Stimulated activated CD4-positive, alpha-beta T cell treated with anti-CD3 and anti-CD28 coated beads, Interleukin-4, amount 100 ng/mL, for 1 hour (primary cell): Measurements from ENCODE around the gene GRAP.
A peak's percentile ranks its signal among the peaks of the same experiment; 100 is the strongest.
"Not testable (repeated sequence)": the region's sequence is repeated elsewhere in the genome, so short reads cannot be mapped to it uniquely, and the experiment has no call there.

ENCODE experiments used
- DNase-seq: peaks from one replicate; pipeline ENCODE4 v3.0.0-alpha.2; 2020

GRAP gene

GRCh38 chr17:19041871-19042270 is 4.9 kb downstream of the GRAP start:
- not testable (repeated sequence) for DNase-seq

- DNase-seq: not testable (repeated sequence)
Observed at GRCh38 chr17:19040350-19040749, 6.4 kb downstream of the GRAP start.

GRCh38 chr17:19038730-19039129 is 8.0 kb downstream of the GRAP start:
- DNase-seq: not testable (repeated sequence)

- not testable (repeated sequence) for DNase-seq
Observed at GRCh38 chr17:19038007-19038406, 8.8 kb downstream of the GRAP start.

- DNase-seq: not testable (repeated sequence)
Observed at GRCh38 chr17:19037547-19037946, 9.2 kb downstream of the GRAP start.

GRCh38 chr17:19036186-19036585 is 10.6 kb downstream of the GRAP start:
- not testable (repeated sequence) for DNase-seq

GRCh38 chr17:19032377-19032988 is 14.3 kb downstream of the GRAP start:
- not testable (repeated sequence) for DNase-seq

GRCh38 chr17:19031729-19032128 is 15.0 kb downstream of the GRAP start:
- peak; percentile 55 for DNase-seq

- not testable (repeated sequence) for DNase-seq
Observed at GRCh38 chr17:19030771-19031449, 15.8 kb downstream of the GRAP start.

- not testable (repeated sequence) for DNase-seq
Observed at GRCh38 chr17:19029740-19030139, 17.0 kb downstream of the GRAP start.

GRCh38 chr17:19028671-19029070 is 18.1 kb downstream of the GRAP start:
- DNase-seq: not testable (repeated sequence)

GRCh38 chr17:19024101-19025078 is 22.4 kb downstream of the GRAP start:
- no peak for DNase-seq

GRCh38 chr17:19023209-19023999 is 23.4 kb downstream of the GRAP start:
- DNase-seq: no peak

GRCh38 chr17:19022747-19023146 is 24.0 kb downstream of the GRAP start:
- no peak for DNase-seq

- DNase-seq: no peak
Observed at GRCh38 chr17:19022128-19022527, 24.6 kb downstream of the GRAP start.

GRCh38 chr17:19021622-19022083 is 25.1 kb downstream of the GRAP start:
- peak; percentile 57 for DNase-seq

- not testable (repeated sequence) for DNase-seq
Observed at GRCh38 chr17:19021011-19021621, 25.6 kb downstream of the GRAP start.

- DNase-seq: no peak
Observed at GRCh38 chr17:19020016-19020415, 26.7 kb downstream of the GRAP start.

- DNase-seq: no peak
Observed at GRCh38 chr17:19019041-19019941, 27.5 kb downstream of the GRAP start.

GRCh38 chr17:19018600-19018950 is 28.2 kb downstream of the GRAP start:
- no peak for DNase-seq
